HUES48 (cell line): ENCODE measurements around the gene NTM.
"Not testable (repeated sequence)": the region's sequence is repeated elsewhere in the genome, so short reads cannot be mapped to it uniquely, and the experiment has no call there.

Experiments used
- H3K27ac ChIP-seq: one replicate; pipeline ENCODE4 v1.7.0; 2013; ENCODE audit warnings: low read depth, low read length, inconsistent platforms
- H3K27me3 ChIP-seq: 2 replicates; pipeline ENCODE4 v1.6.1; 2013; ENCODE audit warnings: mild to moderate bottlenecking, low read length; ENCODE audit not compliant: control insufficient read depth, insufficient read depth
- H3K36me3 ChIP-seq: 2 replicates; pipeline ENCODE4 v1.6.1; 2013; ENCODE audit warnings: low read length; ENCODE audit not compliant: control insufficient read depth, insufficient read depth
- H3K4me1 ChIP-seq: 2 replicates; pipeline ENCODE4 v1.6.1; 2013; ENCODE audit warnings: mild to moderate bottlenecking, low read length; ENCODE audit not compliant: control insufficient read depth, insufficient read depth
- H3K4me3 ChIP-seq: 2 replicates; pipeline ENCODE4 v1.5.1; 2013; ENCODE audit warnings: mild to moderate bottlenecking, low read depth, low read length
- H3K9ac ChIP-seq: 2 replicates; pipeline ENCODE4 v1.6.1; 2013; ENCODE audit warnings: mild to moderate bottlenecking, low read depth, low read length, moderate library complexity
- H3K9me3 ChIP-seq: 2 replicates; pipeline ENCODE4 v1.6.1; 2013; ENCODE audit warnings: low read length; ENCODE audit not compliant: control insufficient read depth, insufficient read depth

NTM gene

GRCh38 chr11:131903074-131903473 lies 532.7 kb downstream of the NTM start:
- H3K27me3 ChIP-seq, result no peaks in the 10 kb centered on the region
- H3K9me3 ChIP-seq, result no peaks in the 10 kb centered on the region
- no peak overlapping the region for H3K4me3 ChIP-seq
- H3K27ac ChIP-seq, result no peak overlapping the region
- H3K36me3 ChIP-seq, result no peaks in the 10 kb centered on the region
- peaks cover 14% of the 10 kb centered on the region for H3K4me1 ChIP-seq
- H3K9ac ChIP-seq, result no peak overlapping the region

GRCh38 chr11:131904756-131905155 lies 534.3 kb downstream of the NTM start:
- peaks cover 22% of the 10 kb centered on the region for H3K4me1 ChIP-seq
- H3K9ac ChIP-seq, result no peak overlapping the region
- H3K36me3 ChIP-seq, result no peaks in the 10 kb centered on the region
- H3K9me3 ChIP-seq, result no peaks in the 10 kb centered on the region
- no peak overlapping the region for H3K4me3 ChIP-seq
- peak overlapping the region; percentile 95 for H3K27ac ChIP-seq
- peaks cover 7% of the 10 kb centered on the region for H3K27me3 ChIP-seq

GRCh38 chr11:131906963-131907362 lies 536.5 kb downstream of the NTM start:
- Histone ChIP-seq H3K9ac (no peak overlapping the region), H3K27ac (no peak overlapping the region), H3K27me3 (peaks cover 16% of the 10 kb centered on the region), H3K4me3 (no peak overlapping the region), H3K9me3 (no peaks in the 10 kb centered on the region), H3K36me3 (no peaks in the 10 kb centered on the region), H3K4me1 (peaks cover 31% of the 10 kb centered on the region)

GRCh38 chr11:131907371-131907770 lies 537.0 kb downstream of the NTM start:
- no peak overlapping the region for H3K27ac ChIP-seq
- no peaks in the 10 kb centered on the region for H3K36me3 ChIP-seq
- peaks cover 32% of the 10 kb centered on the region for H3K4me1 ChIP-seq

GRCh38 chr11:131908316-131908715 lies 537.9 kb downstream of the NTM start:
- Histone ChIP-seq H3K36me3 (no peaks in the 10 kb centered on the region), H3K4me1 (peaks cover 32% of the 10 kb centered on the region), H3K9me3 (no peaks in the 10 kb centered on the region), H3K4me3 (no peak overlapping the region), H3K27me3 (peaks cover 22% of the 10 kb centered on the region), H3K27ac (no peak overlapping the region), H3K9ac (no peak overlapping the region)

More at GRCh38 chr11:131907371-131907770, 537.0 kb downstream of the NTM start:
- Histone ChIP-seq H3K4me3 (no peak overlapping the region), H3K9me3 (no peaks in the 10 kb centered on the region), H3K27me3 (peaks cover 20% of the 10 kb centered on the region), H3K9ac (no peak overlapping the region)

- Histone ChIP-seq H3K9ac (no peak overlapping the region), H3K4me1 (peaks cover 26% of the 10 kb centered on the region), H3K36me3 (no peaks in the 10 kb centered on the region), H3K4me3 (peak overlapping the region; percentile 67), H3K27ac (no peak overlapping the region), H3K9me3 (no peaks in the 10 kb centered on the region), H3K27me3 (peaks cover 22% of the 10 kb centered on the region)
These were observed 539.2 kb downstream of the NTM start for GRCh38 chr11:131909426-131910177.

GRCh38 chr11:131910178-131910522 lies 539.7 kb downstream of the NTM start:
- Histone ChIP-seq H3K4me1 (peaks cover 21% of the 10 kb centered on the region), H3K27ac (no peak overlapping the region), H3K36me3 (no peaks in the 10 kb centered on the region), H3K9ac (no peak overlapping the region), H3K9me3 (no peaks in the 10 kb centered on the region), H3K27me3 (peaks cover 22% of the 10 kb centered on the region), H3K4me3 (peak overlapping the region; percentile 67)

GRCh38 chr11:131910523-131911387 lies 540.3 kb downstream of the NTM start:
- H3K36me3 ChIP-seq, result no peaks in the 10 kb centered on the region
- peaks cover 22% of the 10 kb centered on the region for H3K27me3 ChIP-seq
- H3K4me3 ChIP-seq, result peak overlapping the region; percentile 67
- H3K27ac ChIP-seq, result peak overlapping the region; percentile 46
- H3K9me3 ChIP-seq, result no peaks in the 10 kb centered on the region
- H3K9ac ChIP-seq, result peak overlapping the region; percentile 25; the same call in 1 of the 2 replicates
- H3K4me1 ChIP-seq, result peaks cover 18% of the 10 kb centered on the region

- H3K9ac ChIP-seq, H3K36me3 ChIP-seq, H3K9me3 ChIP-seq: not testable (repeated sequence)
- Histone ChIP-seq H3K4me1 (peaks cover 18% of the 10 kb centered on the region), H3K27ac (peak overlapping the region; percentile 46), H3K27me3 (peaks cover 22% of the 10 kb centered on the region), H3K4me3 (peak overlapping the region; percentile 67)
These were observed 541.1 kb downstream of the NTM start for GRCh38 chr11:131911388-131912032.

GRCh38 chr11:131912134-131912533 lies 541.7 kb downstream of the NTM start:
- no peak overlapping the region for H3K27ac ChIP-seq

More at GRCh38 chr11:131912134-131912533, 541.7 kb downstream of the NTM start:
- H3K4me1 ChIP-seq, result peaks cover 20% of the 10 kb centered on the region
- H3K9me3 ChIP-seq, result no peaks in the 10 kb centered on the region
- H3K27me3 ChIP-seq, result peaks cover 22% of the 10 kb centered on the region
- no peak overlapping the region for H3K9ac ChIP-seq
- H3K4me3 ChIP-seq, result 0 out of 2 replicates have a peak overlapping the region, but pooled peaks have one; percentile 67
- H3K36me3 ChIP-seq, result no peaks in the 10 kb centered on the region
